NCI-H526 (cell line): ENCODE measurements around the gene THEM5.

ENCODE experiments used
- DNase-seq, 2 experiments: peaks; one replicate each; lab custom pipeline; 2025; lab: John Stamatoyannopoulos, UW

THEM5 gene

DNA sequence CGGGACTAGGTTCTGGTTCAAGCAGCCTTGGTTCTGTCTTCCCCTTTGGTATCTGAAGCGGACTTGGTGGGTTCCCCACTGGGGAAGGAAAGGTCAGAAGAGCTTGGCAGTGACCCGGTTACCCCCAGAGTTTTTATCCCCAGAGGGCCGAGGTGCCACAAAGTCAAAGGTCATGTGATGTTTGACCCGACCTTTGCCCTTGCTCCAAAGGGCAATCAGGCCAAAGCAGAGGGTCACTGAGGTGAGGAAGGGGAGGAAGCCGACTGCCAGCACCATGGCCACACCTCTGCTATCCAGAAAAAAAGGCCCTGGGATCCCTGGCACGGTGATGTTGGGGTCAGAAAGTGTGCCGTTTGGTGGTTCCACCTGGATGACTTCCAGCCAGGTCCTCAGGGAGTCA is 52.7 kb downstream of the THEM5 start:
- no peak for DNase-seq

DNA sequence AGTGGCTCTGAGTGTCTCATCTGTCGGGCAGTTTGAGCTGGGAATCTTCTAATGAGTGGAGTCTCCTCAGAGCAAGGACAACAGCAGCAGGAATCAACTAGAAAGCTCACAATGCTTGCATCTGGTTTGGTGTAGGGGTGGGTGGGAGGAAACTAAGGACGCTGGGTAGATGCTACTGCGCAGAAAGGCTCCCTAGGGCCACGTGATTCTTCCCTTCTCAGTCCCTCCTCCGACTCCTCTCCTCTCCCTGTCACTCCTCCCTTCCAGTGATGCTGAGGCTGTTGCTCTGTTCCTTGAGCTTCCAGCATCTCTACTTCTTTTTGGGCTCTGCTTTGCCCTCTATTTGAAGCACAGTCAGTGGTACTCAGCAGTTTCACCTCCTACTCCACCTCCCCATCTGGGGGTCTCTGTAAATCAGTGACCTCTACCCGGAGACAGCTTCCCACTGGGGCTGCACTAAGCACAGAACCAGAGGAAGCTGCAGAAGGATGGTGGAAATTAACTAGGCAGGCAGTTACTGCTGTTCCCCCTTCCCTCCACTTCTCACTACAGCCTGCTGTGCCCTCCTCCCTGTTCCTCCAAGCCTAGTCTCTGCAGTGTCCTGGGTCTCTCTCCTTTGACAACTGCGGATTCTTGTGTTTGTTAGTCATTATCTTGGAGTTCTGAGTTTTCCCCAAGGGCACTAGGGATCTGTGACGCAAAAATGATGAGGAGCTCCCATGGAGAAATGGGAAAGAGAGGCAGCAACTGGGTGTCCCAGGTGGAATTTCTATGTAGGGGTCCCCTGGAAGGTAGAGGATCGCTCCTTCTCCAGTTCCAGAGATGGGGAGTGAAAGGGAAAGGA is 54.1 kb downstream of the THEM5 start:
- no peak for DNase-seq

DNA sequence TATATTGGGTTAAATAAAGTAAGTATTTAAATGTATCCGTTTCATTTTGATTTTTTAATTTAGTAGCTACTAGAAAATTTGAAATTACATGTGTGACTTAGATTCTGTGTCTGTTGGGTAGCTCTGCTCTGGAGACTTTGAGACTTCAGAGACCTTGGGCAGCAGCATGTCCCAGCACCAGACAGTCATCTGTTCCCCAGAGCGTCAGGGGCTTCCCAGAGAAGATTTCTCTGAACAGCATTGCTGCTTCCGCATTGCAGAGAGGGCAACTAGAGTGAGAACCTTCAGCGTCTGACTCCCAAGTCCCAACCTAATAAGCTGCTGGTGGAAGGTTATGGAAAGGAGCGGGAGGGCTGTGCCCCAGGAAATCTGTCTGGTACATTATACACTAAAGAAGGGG is 54.9 kb downstream of the THEM5 start:
- no peak for DNase-seq
